Posterior vena cava (tissue), 2 donors: ENCODE data around the gene ZNF232. TPM values are rescaled to one million over a fixed set of nuclear protein-coding genes. Genes with fewer than 3 reads are reported as not detected.
"Not testable (repeated sequence)": the region's sequence is repeated elsewhere in the genome, so short reads cannot be mapped to it uniquely, and the experiment has no call there.

Experiments
- DNase-seq: peaks from one replicate; pipeline ENCODE4 v3.0.0-alpha.2; 2020; ENCODE audit warnings: low spot score
- intact Hi-C, 2 donors: fragments of 100-400 bp; cut with DNase I; formaldehyde crosslinking; loops; one replicate each; pipeline versions ENCODE4 v1.14.1 to v1.14.2; 2022 to 2023
- long read RNA-seq, 2 donors: library from polyadenylated mRNA; unstranded; transcript quantifications; one replicate each; pipeline ENCODE4 v2.0.0, GENCODE V29; 2020 to 2021
- total RNA-seq, 2 donors: library from RNA; stranded (reverse); fragmentation: NEBNext Ultra II Directional; extraction: Animal tissue kit (Norgen Biotek cat#: 25700); gene quantifications; one replicate each; pipeline ENCODE4 v1.2.1, GENCODE V29; 2021
- donor health status: DM: yes; HTN: yes; CAD: no.
- donor health status: DM: yes; HTN: yes; CAD: no.

Gene ZNF232
- total RNA-seq: 1 to 10 TPM; 3.7 to 6.3 TPM
- long read RNA-seq, donor 1: 0 reads
- long read RNA-seq, donor 2, partial matches to known transcripts: 1 of 10 reads
- long read RNA-seq, donor 2, other reads (novel, unspliced or antisense): 8 of 10 reads

DNA sequence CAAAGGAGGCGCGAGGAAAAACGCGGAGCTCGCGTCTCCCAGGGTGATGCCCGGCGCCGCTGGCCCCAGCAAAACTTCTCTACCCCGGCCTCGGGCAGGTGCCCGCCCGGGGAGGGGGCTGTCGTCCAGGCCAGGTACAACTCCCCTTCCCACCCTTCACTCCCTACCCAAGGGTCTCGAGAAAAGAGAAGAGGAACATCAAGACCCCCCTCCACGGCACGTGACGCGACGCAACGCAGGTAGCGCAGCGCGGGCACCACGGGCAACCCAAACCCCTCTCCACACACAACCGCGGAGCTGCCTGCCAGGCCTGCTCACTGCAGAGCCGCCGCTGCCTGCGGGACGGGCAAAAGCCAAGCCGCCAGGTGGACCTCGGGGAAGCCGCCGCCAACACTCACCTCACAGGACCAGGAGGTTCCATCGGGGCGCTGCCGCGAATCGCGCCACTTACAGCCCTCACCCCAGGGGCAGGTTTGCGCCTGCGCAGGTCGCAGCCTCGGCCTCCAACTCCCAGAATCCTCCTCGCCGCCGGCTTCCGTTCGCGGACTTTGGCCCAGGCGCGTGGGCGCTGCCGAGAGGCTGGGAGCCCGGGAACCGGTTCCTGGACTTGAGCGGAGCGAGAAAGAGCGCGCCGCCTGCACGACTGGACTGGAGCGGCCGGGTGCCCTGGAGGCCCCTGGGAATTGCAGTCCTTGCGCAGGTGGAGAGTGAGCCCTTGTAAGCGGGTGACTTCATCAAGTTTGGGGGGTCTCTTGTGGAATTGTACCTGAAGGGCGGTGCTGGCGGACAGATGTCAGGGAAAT, at the start of gene ZNF232:
Gene ZNF232, minus strand, starts transcription at position 477 of the 803 bp plus-strand sequence. Its CDS starts 56 bp downstream, at position 421.
- intact Hi-C loops: no loop called here
- peak; percentile 98 for DNase-seq

GRCh38 chr17:5160702-5161101, 49.0 kb upstream of the ZNF232 start:
- intact Hi-C loops, DNase-seq: not testable (repeated sequence)

DNA sequence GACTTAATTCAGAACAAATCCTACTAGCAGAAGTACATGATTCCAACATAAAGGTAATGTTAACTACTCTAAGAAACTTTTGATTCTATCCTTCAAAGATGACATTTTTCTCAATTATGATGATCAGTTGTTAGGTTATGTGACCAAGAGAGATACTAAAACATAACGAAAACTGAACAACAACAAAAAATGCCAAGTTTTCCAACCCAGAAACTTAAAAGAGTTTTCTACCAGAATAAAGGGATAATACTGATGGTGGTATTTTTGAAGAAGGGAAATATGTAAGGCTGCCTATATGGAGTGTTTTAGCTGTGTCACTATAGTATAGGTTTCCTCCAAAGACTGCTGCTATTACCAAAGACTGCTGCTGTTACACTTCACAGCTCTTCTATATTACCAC, 34.4 kb upstream of the ZNF232 start:
- DNase-seq, intact Hi-C loops: not testable (repeated sequence)

- intact Hi-C loops, DNase-seq: not testable (repeated sequence)
Observed at GRCh38 chr17:5142877-5143276, 31.2 kb upstream of the ZNF232 start.

GRCh38 chr17:5139458-5139732, 27.7 kb upstream of the ZNF232 start:
- intact Hi-C loops: no loop called here
- no peak for DNase-seq

DNA sequence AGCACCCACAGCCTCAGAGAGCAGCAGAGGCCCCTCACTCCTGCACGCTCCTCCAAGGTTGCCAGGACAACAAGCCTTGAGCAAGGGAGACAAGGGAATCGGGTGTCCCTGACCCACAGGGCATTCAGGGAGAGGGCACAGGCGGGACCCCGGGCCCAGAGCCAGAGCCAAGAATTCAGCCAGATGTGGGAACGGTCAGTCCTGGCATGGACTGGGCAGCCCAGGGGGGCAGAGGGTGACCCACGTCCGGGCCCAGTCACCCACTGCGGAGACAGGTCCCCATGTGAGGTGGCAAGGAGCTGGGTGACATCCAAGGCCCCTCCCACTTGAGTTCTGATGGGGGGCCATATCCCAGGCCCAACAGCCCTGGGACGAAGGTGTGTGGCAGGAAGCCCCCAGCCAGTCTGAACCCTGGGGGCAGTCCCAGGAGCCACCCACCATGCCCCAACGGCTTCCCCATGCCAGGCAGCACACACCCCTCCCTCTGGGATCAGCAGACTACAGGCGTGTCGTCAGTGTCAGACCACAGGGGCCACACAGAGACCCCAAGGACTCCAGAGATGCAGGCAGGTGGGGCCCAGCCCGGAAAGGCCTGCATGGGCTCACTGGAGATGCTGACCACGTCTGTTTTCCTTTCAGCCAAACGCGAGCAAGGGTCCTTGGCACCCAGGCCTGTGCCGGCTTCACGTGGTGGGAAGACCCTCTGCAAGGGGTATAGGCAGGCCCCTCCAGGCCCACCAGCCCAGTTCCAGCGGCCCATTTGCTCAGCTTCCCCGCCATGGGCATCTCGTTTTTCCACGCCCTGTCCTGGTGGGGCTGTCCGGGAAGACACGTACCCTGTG, 27.2 kb upstream of the ZNF232 start:
- peak; percentile 63 for DNase-seq
- intact Hi-C loops: no loop called here

DNA sequence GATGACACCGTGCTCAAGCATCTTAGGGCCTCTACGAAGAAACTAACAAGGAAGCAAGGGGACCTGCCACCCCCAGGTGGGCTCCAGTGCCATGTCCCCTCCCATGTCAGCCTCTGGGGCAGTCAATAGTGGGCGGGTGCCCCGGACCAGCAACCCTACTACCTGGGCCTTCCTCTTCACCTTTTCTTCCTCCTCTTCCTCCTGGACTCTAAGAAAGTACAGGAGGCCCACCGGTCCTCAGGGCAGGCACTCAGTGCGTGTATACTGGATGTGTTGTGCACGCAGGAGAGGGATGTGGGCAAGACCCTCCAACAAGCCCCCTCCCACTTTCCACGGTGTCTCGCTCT, 26.5 kb upstream of the ZNF232 start:
- peak; percentile 58 for DNase-seq
- intact Hi-C loops: not testable (repeated sequence)

DNA sequence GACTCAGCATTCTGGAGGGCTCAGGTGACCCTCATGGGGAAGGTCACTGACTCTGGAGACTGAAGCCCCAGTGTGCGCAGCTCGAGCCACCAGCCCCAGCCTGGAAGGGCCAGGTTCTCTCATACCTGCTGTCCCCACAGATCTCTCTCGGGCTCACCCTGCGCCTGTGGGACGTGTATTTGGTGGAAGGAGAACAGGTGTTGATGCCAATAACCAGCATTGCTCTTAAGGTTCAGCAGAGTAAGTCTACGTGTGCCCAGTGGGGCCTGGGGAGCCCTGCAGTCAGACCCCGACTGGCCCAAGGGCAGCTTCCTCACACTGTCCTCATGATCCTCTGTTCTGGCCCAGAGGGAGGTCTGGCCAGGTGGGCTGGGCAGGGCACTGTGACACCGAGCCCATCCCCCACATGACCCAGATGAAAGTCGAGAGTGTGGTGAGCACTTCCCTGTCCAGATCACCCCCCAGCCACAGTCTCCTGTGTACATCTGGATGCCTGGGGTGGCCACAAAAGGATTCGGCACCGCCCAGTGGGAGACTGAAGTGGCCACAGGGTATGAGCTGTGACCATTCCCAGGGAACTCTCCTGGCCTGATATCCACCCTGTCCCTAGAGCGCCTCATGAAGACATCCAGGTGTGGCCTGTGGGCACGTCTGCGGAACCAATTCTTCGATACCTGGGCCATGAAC, 26.0 kb upstream of the ZNF232 start:
- peak; percentile 60 for DNase-seq
- intact Hi-C loops: not testable (repeated sequence)

- DNase-seq: peak; percentile 73
- intact Hi-C loops: not testable (repeated sequence)
Observed at GRCh38 chr17:5136580-5137412, 25.1 kb upstream of the ZNF232 start.

GRCh38 chr17:5135726-5136579, 24.3 kb upstream of the ZNF232 start:
- intact Hi-C loops: no loop called here
- DNase-seq: peak; percentile 70

- DNase-seq: peak; percentile 40
- intact Hi-C loops: not testable (repeated sequence)
Observed at GRCh38 chr17:5135131-5135712, 23.5 kb upstream of the ZNF232 start.

- intact Hi-C loops: not testable (repeated sequence)
- peak; percentile 36 for DNase-seq
Observed at GRCh38 chr17:5134571-5134970, 22.9 kb upstream of the ZNF232 start.

DNA sequence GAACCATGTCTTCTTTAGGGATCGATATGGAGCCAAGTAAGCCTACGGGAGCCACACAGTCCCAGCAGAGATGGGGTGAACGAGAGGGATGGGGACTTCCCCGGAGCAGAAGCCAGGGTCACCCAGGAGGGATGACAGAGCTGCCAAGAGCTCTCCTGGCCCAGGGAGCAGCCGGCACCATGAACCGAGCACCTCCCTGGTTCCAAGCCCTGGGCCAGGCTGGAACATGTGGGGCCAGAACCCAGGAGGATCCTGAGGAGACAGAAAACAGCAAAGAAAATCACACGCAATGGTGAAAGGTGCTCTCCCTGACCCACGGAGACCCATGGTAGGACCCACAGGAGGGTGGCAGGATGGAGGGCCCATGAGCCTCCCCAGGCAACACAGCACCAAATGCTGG, 22.3 kb upstream of the ZNF232 start:
- peak; percentile 64 for DNase-seq
- intact Hi-C loops: not testable (repeated sequence)

DNA sequence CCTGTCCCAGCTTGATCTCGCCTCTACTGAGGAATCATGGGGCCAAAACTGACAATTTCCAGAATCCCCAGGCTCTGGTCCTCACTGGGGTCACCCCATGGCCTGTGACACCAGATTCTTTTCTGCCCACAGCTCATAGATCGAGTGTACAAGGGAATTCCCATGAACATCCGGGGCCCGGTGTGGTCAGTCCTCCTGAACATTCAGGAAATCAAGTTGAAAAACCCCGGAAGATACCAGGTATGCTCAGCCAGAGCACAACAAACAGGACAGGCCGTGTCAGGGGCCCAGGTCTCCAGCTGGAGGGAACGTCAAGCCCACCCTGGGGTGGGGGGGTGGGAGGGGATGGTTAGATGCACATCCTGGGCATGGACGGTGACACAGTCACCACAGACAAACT, 21.6 kb upstream of the ZNF232 start:
- intact Hi-C loops: no loop called here
- DNase-seq: peak; percentile 62

DNA sequence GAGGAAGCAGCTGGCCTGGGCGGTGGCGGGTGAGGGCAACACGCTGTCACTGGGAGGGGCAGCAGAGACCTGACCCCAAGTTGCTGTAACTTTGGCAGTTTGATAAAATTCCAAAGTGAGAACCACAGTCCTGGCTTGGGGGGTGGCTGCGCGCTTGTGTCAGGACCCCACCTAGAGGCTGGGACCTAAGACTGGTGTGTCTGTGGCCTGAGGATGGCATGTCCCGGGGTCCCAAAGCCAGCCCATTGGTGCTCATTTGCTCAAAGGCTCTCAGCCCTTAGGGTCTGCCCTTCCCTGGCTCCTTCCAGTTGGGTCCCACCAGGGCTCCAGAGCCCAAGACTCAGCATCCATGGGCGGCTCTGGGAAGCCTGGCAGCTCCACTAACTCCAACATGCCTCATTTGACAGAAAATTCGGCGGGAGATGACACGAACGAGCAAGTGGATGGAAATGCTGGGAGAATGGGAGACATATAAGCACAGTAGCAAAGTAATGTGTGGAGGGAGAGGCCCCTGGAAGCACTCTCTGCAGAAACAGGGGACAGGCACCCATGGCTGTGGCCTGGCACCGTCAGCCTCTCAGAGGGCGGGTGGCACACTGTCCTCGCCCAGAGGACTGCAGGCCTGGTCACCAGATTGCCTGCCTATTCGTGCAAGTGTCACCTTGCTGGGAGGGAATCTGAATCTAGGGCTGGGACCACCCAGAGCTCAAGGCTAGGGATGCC, 21.0 kb upstream of the ZNF232 start:
- DNase-seq: peak; percentile 51
- intact Hi-C loops: not testable (repeated sequence)

DNA sequence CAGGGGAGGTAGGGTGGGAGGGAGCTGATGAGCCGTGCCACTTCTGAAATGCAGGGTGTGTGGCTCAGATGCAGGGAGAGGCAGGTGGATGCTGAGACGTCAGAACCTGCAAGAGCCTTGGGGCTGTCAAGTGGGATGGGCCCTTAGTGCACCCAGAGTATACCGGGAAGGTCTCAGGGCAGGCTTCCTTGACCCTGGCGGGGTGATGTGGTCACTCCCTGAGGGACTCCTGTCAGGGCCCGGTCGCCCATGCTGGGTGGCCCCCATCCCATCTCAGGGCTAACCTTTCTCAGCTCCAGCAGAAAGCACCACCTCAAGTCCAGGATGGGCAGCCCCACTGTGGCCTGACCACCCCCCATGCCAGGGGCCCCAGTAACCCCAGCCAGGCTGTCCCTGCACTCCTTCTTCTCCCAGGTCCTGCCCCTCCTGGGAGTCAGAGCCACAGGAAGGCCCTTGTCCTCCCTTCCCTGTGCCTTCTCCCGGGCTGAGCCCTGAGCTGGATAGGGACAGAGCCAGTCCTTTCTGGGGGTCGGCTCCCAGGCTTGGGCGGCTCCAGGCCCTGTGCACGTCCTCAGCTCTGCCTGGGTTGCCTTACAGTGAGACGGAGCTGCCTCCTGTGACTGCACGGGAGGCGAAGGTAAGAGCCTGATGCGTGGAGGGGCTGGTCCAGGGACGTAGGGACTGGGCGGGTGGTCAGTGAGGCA, 20.3 kb upstream of the ZNF232 start:
- DNase-seq: peak; percentile 66
- intact Hi-C loops: not testable (repeated sequence)
